GM20431 (cell line): ENCODE measurements around the gene UBALD1.

Source experiments
- in situ Hi-C: fragments of 300-500 bp; cut with MseI, MboI; formaldehyde crosslinking; loops from one replicate; pipeline ENCODE4 v1.15.0; 2020; ENCODE audit warnings: low sequenced_read_pairs; ENCODE audit not compliant: unreplicated experiment

Gene UBALD1

DNA sequence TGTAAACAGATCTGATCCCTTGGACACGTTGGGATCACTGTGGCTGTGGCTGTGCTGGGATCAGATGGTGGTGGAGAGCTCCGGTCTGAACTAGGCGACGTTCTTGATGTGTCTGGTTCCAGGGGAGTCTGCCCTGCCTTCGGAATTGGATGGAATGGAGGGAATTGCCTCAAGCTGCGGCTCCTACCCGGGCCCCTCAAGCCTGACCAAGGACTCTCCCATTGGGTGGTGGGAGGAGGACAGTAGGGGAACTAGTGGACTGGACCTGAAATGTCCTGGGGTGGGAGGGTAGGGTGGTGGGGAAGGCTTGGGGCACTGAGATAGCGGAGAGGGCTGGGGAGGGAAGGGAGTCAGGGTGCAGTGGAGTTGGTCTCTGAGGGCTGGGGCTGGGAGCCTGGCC, 3.2 kb upstream of the UBALD1 start:
- in situ Hi-C loops = no loop called here

DNA sequence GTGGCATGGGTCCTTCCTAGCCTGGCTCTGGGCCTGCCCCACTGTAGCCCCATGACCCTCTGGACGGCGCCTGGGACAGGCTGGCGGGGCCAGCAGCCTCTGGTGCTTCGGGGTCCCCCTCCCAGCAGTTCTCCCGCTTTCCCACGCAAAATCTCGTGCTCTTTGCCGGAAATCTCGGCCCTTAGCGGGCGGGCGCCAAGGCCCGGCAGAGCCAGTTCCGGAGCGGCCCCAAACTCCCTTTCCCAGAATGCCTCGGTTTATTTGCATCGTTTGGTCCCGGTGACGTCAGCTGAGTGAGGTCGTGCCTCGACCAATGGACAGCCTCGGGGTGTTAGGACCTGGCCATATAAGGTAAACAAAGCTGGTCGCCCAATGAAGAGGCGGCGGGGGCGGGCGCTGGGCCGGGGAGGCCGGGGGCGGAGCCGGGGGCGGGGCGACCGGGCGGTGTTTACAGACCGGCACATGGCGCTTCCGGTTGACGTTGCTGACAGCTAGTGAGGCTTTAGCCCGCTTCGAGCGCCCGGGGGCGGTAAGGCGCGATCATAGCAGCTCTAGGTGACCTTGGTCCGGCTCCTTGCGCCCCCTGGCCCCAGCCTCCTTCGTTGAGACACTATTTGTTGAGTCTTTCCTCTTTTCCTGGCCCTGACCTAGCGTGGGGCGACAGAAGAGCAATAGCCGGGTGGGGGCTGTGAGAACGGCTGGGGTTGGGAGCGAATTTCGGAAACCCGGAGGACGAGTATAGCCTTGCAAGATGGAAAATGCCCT, 1.5 kb upstream of the UBALD1 start:
- in situ Hi-C loops = no loop called here

DNA sequence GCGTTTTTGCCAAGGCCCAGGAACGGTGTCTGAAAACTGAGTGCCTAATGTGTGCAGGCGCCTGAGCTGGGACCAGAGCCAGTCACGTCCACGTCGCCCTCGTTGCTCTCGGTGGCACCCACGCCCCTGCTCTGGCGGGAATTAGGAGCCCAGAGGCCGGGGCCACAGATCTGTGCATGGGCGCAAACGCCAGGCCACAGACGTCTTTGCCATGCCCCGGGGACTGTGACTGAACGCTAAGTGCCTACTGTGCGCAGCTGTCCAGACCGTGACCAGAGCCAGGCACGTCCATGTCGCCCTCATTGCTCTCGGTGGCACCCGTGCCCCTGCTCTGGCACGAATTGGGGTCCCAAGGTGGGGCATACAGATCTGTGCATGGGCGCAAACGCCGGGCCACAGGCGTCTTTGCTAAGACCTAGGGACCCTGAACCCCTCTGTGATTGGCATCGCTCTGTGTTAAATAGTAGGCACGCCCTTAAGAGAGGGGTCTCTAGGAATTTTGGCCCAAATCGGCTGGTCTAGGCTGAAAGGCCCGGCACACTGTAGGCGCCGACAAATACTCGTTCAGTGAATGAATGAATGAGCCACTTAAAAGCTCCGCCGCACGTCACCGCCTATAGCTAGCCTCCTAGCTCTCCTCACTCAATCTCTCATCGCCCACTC, 827 bp upstream of the UBALD1 start:
- in situ Hi-C loops = no loop called here

DNA sequence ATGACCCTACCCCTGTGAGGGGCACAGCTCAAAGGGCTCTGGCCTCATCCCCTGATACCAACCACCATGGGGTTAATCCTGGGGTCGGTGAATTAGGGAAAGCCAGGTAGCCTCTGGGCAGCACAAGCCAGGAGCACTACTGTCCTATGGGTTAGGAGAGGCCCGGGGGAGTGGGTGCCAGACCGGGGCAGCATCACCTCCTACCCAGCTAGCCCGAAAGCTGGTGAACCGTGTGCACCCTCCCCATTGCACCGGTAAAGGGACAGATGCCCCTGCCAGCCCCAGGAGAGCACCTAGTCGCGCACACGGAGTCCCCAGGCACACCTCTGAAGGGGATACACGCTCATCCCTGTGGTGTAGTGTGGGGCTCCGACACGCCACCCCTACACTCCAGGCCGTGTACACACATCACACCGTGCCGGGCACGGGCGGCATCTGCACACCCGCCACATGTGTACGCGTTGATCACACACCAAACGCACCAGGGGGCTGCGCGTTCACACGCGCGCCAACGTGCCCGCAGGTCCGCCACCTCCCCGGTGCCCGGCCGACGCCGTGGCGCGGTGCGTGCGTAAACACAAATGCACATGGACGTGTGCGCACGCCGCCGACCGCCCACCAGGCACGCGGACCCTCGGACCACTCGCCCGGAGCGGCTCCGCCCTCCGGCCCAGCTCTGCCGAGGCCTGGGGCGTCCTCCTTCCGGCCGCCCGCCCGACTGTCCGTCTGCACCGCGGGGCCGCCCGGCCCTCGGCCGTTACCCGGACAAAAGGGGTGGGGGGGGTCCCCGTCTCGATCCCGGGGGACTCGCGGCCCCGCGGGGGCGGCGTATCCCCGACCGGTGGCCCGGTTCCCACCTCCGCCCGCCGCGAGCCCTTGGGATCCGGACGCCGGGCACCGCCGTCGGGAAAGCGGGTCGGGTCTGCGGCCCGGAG, 785 bp downstream of the UBALD1 start:
- in situ Hi-C loops = no loop called here

DNA sequence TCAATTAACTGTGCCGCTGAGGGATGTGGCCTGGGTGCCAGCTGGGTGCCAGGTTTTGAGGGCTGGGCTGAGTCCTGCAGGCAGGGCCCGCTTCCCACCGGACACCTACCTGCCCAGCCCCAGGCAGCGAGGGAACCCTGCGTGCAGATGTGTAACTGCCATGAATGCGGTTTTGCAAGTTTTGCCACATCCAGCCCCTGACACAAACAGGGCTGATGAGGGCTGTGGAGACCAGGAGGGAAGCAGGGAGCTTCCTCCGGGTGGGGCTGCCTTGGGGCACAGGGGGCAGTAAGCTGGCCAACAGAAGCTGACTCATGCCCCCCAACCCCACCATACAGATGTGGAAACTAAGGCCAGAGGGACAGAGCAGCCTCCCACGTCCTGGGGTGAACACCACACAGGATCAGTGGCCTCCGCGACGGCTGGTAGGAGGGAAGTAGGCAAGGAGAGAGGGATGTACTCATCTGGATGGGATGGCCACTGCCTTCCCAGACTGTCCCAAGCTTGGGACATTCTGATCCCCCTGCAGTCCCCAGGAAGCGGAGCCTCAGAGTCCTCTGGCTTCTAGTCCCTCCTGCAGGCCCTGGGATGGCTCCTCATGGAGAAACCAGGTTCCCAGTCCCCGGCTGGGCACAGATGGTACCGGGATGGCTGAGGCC, 1.6 kb downstream of the UBALD1 start:
- in situ Hi-C loops = no loop called here

DNA sequence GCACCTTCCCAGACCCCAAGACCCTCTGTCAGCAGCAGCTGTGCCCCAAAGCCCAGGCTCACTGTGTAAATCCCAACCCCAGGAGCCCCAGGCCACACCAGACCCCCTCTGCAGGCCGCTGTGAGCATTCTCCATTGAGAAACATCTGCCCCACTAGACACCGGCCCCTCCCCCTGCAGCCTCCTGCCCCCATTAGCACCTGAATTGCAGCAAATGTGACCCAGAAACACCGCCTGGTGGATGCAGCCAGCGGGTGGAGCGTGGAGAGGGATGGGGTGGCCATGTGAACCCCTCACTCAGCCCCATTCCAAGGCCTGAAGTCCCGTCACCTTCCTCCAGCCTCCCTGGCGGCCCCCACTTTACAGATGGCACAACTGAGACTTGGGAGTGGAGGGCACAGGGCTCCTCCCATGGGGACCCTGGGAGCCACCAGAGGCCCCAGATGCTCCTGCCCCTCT, 2.2 kb downstream of the UBALD1 start:
- in situ Hi-C loops = no loop called here

DNA sequence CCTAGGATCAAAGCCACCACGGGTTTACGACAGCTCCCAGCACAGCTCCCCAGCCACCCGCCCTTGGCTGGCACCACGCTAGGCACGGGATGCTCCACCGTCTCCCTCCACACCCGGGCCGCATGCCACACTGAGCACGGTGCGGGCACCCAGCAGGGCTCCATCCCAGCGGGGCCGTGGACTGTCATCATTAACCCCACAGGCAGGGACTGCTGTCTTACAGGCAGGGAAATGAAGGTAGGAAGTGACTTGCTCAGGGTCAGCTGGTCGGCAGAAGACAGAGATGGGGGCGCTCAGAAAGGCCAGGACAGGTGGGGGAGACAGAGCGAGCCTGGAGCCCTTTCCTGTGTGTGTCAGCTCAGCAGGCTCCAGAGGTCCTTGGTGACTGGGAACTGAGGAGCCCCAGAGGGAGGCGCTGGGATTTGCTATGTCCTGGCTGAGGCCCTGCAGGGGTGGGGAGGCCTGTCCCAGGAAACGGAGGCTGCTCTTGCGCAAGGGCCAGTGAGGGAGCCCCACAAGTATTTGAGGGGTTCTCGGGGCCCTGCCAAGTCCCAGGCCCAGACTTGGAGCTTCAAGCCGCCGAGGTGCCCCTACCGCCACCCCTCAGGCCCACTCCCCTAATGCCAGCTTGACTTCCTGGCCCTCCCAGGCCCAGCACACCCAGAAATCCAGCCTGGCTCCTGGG, 3.2 kb downstream of the UBALD1 start:
- in situ Hi-C loops = no loop called here

DNA sequence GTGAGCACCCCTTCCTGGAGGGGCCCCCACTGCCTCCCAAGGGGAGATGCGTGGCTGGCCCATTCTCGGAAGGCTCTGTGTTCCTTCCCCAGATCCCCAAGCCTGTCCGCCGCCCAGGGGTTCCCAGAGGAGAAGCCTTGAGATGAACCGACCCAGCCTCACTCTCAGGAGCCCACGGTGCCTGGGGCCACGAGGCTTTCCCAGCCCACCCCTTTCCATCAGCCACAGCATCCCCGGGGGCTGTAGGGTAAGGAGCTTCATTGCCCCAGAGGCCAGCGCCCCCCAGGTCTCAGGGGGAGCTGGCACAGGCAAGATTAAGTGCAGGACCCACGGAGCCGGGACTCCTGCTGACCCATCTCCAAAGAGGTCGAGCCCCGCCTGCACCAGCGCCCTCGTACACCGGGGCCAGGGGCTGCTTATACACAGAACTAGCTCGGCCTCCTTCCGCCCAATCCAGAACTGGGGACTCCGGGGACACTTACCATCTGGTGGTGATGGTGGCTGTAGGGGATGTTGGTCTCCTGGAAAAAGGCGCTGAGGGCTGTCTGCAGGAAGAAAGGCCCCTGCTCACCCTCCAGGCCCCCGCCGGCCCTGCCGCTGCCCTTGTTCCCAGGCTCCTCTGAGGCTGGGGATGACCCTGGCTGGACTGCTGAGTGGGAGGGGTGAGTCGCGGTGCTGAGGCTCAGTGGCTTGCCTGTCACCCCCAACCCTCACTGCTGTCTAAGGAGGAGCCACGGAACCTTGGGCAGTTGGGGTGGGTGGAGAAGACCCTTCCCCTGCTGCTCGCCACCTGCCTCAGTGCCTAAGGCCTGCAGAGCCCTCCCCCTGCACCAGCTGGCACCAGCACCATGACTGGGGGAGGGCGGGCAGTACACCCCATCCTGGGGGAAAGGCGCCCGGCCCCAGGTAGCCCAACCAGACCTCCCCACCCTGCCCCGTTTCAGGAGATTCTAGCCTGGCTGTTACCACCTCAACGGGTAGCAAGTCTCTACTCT, 4.4 kb downstream of the UBALD1 start:
- in situ Hi-C loops = no loop called here

DNA sequence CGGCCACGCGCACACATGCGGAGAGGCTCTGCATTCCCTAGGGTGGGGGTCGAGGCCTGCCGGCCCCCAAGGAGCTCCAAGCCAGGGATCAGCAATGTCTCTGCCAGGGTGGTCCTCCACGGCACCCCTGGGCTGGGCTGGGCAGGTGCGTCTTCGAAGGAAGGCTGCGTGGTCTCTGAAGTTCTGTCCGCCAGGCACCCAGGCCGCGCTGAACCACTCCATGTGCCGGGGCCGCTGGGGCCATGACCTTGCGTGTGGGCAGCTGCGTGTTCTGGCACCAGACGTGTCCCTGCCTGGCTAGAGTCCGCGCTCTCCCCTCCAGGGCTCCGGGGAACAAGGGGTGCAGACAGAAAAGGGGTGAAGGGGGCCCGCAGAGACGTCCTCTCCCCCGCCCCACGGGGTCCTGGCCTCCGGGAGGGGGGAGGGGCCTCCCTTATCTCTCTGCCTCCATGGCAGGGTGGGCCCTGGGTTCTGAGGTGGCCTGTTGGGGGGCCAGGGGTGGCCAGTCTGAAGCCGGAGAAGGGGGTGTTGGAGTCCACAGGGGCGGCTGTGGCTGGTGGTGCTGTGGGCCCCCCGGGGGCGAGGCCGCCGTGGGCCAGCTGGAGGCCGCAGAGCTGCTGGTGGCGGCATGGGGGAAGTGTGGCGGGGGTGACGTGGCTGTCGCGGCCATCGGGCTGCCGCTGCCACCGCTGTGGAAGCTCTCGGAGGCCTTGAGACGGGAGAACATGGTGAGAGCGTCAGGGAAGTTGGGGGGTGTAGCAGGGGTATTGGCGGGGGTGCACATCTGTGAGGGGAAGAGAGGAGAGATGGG, 5.3 kb downstream of the UBALD1 start:
- in situ Hi-C loops = no loop called here

DNA sequence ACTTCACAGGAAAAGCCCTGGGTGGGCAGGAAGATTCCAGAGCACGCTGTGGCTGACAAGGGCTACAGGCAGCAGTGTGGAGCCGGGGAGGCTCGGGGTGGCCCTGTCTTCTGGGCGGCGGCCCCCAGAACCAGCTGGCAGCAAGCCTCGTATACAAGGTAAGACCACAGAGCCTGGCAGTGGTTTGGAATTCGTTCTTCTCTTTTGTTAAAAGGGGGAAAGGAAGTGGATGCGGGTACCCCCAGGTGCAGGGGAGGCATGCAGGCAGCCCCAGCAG, 6.0 kb downstream of the UBALD1 start:
- in situ Hi-C loops = no loop called here

DNA sequence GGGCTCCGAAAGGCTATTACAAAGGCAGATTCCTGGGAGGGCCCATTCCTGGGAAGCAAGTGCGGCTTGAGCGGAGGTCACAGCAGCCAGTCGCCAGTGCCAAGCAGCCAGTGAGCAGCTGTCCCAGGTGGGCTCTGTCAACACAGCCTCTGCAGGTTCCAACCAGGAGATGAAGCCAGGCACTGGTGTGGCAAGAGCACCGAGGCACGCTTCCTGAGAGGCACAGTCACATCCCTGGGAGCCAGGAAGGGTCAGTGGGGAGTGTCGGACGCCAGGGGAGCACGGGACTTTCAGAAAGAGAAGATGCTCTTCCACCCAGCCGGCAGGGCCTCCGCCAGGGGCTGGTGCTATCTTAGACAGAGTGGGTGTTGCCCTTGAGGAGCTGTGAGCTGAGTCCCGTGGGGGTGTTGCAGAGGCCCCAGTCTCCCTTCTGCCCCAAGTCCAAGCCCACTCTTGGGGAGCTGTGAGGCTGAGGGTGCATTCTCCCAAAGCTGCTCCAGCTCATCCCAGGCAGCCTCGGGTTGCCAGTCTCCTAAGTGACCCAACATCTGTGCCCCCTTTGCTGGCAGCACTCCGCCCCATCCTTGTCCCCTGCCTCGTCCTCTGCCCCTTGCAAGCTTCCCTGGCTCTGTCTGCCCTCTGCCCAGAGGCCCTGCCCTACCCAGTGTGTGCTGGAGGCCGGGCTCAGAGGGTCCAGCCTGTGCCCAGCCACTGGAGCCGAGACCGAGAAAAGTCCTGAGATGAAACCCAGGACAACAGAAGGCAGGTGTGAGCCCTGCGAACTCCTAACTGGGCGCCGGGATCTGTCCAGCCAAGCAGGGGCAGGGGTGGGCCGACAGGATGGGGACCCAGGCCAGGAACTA, 6.6 kb downstream of the UBALD1 start:
- in situ Hi-C loops = no loop called here

DNA sequence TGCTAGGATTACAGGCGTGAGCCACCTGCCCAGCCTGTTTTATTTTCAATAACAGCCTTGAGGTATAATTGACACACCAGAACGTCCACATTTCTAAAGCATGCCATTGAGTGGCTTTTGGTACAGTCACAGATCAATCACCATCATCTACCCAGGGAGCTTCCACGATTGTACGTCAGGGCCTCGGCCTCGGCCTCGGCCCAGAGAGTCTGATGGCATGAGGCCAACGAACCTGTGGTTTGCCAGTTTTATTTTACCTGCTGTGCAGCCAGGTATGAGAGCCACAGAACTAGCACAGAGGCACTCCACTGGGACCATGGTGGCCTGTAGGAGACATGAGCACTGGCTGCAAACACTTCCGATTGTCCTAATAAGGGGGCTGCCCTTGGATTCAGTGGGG, 8.3 kb downstream of the UBALD1 start:
- in situ Hi-C loops = no loop called here

DNA sequence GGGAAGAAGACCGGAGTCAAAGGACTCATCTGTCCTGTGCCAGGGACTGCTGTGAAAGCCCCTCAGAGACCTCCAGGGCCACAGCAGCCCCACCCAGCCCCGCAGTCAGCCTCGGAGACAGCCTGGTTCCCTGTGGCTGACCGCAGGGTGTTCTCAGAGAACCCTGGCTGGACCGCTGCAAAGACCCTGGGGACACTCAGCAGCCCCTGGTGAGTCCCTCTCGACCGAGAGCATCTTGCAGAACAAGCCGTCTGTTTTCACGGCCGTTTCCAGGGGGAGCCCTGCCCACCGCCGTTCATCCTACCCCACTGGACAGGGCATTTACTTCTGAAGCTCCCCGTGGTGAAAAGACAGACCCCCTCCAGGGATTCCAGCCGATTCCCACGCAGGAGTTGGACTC, 10.3 kb downstream of the UBALD1 start:
- in situ Hi-C loops = no loop called here

DNA sequence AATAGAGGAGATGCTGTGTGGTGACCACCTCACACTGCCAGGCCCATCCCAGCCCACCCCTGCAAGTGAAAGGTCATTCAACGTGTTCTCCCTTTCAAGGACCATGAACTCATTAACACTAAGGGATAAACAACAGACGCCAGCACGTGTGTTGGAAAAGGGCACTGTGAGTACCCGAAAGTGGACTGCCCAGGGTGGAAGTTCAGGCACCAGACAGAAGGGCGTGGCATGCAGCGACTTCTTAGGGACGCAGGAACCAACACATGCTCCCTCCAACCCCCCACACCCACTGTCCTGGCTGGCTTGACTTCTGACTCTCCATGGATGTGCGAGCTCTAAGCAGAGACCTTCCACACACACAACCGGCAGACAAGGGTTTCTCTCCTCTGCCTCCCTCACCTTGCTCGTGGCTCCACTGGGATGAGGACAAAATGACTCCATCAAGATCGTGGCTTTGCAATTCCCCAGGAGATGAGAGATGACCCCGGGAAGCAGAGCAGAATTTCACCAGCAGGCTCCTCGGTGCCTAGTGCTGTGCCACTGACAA, 11.0 kb downstream of the UBALD1 start:
- in situ Hi-C loops = no loop called here

DNA sequence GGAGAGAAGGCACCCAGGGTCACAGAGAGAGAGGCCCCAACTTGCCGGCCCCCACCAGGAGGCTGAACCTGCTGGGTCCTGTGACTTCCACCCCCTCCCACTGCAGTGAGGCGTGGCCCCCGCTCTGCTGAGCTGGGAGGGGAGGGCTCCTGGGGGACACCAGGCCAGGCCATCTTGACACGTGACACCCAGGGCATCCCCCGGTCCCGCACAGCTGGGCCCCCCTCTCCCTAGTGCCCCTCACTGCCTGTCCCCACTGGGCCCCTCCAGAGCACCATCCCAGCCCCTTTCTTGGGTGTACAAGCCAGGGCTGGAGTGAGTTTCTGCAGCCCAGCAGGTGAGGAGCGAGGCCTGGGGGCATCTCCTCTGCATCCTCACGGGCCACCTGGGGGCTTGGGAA, 12.4 kb downstream of the UBALD1 start:
- in situ Hi-C loops = no loop called here

DNA sequence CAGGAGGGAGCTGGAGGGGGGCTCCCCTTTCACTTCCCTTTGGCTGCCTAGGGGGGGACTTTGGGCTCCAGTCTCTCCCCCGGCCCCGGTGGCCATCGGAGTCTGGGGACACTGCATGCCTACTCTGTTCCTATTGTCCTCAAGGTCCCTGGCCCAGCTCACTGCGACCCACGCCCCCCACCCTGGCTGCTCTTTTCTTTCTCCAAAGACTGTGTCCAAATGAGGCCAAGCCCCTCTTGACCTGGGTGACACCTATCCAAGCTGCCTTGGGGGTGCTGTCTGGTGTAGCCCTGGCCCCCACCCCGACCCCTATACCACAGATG, 12.9 kb downstream of the UBALD1 start:
- in situ Hi-C loops = no loop called here
